Activated CD8-positive, alpha-beta memory T cell treated with anti-CD3 and anti-CD28 coated beads for 48 hours (primary cell): ENCODE results near the gene ZNF609.
"Not testable (repeated sequence)": the region's sequence is repeated elsewhere in the genome, so short reads cannot be mapped to it uniquely, and the experiment has no call there.

Source experiments
- DNase-seq, 3 experiments: peaks; one replicate each; pipeline ENCODE4 v3.0.0-alpha.2; 2020; ENCODE audit warnings: low read depth in 2 of 3, low spot score in 2 of 3

ZNF609 gene

GRCh38 chr15:64643685-64644084 lies 183.3 kb downstream of the ZNF609 start:
- no peak for DNase-seq

DNA sequence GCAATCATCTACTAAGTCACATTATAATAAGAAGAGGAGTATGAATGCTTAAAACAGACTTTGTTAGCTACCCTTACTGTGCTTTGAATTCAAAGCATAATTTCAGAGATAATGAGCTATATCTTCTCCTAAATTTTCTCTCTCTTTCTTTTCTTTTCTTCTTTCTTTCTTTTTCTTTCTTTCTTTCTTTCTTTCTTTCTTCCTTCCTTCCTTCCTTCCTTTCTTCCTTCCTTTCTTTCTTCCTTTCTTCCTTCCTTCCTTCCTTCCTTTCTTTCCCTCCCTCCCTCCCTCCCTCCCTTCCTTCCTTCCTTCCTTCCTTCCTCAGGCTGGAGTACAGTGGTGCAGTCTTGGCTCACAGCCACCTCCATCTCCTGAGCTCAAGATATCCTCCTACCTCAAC lies 184.4 kb downstream of the ZNF609 start:
- DNase-seq = not testable (repeated sequence)

DNA sequence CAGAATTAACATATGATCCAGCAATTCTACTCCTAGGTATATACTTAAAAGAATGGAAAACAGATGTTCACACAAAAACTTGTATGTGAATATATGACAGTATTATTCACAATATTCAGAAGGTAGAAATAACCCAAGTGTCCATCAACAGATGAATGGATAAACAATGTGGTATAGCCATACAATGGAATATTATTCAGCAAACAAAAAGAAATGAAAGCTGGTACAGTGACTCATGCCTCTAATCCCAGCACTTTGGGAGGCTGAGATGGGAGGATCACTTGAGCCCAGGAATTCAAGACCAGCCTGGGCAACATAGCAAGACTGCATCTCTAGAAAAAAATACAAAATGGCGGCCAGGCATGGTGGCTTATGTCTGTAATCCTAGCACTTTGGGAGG lies 185.6 kb downstream of the ZNF609 start:
- no peak for DNase-seq

GRCh38 chr15:64647367-64647766 lies 187.0 kb downstream of the ZNF609 start:
- no peak for DNase-seq

GRCh38 chr15:64650552-64650951 lies 190.2 kb downstream of the ZNF609 start:
- DNase-seq = no peak

DNA sequence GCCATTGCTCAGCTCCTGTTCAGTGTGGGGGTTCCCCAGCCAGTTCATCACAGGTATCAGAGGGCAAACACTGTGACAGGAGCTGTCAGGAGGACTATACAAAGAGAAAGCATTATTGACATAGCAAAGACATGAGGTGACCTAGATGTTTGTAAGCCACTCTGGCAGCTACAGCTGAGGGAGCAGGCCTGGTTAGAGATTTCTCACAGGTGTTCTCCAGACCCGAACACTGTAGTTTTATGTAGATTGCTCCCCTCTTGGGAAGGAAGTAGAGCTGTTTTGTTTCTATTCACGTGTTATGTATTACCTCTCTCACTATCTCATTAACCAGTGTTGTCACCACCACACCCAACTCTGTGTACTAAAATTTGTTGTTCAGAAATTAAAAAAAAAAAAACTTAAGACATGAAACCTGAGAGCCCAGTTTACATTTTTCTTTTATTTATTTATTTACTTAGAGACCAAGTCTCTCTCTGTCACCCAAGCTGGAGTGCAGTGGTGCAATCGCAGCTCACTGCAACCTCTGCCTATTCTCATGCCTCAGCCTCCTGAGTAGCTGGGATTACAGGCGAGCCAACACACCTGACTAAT lies 191.3 kb downstream of the ZNF609 start:
- DNase-seq = no peak

DNA sequence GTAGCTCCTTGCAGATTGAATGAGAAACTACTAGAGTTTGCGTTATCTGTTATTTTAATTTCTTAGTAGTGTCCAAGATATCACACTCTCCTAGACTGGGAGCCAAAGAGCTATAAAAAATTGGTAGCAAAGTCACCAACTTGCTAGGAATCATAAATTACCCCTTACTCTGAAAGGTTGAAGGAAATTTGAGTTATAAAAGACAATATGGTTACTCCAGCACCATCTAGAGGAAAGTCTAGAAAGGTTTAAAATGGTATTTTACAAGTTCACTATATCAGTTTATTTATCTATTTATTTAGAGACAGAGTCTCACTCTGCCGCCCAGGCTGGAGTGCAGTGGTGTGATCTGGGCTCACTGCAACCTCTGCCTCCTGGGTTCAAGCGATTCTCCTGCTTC lies 193.4 kb downstream of the ZNF609 start:
- no peak for DNase-seq

GRCh38 chr15:64656508-64656907 lies 196.1 kb downstream of the ZNF609 start:
- no peak for DNase-seq

- no peak for DNase-seq
Observed at GRCh38 chr15:64665179-64665578, 204.8 kb downstream of the ZNF609 start.

GRCh38 chr15:64667736-64668161 lies 207.4 kb downstream of the ZNF609 start:
- DNase-seq = no peak

DNA sequence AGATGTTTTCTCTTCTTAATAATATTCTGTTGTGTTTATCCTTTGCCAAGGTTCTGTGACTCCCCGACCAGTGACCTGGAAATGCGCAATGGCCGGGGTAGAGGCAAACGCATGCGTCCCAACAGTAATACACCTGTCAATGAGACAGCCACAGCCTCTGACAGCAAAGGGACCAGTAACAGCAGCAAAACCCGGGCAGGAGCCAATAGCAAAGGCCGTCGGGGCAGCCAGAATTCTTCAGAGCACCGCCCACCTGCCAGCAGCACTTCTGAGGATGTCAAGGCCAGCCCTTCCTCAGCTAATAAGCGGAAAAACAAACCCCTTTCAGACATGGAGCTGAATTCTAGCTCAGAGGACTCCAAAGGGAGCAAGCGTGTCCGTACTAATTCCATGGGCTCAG lies 213.5 kb downstream of the ZNF609 start:
- DNase-seq = no peak

DNA sequence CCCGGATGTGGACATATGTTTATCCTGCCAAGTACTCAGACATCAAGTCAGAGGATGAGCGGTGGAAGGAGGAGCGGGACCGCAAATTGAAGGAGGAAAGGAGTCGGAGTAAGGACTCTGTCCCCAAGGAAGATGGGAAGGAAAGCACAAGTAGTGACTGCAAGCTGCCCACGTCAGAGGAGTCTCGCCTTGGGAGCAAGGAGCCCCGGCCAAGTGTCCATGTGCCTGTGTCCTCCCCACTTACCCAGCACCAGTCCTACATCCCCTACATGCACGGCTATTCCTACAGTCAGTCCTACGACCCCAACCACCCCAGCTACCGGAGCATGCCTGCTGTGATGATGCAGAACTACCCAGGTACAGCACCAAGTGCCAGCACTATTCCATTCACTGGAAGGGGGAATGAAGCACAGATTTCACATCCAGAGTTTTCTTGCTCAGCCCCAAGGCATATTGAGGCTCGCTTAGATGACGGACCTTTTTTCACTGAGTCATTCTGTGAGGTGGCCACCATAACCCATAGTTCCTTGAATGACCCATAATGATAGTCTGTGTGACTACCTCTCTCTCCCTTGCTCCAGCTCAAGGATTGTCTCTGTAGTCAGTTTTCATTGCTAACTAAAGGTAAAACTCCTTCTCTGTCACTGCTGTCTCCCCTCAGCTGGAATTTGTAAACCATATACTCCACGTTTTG lies 217.9 kb downstream of the ZNF609 start:
- DNase-seq = no peak

- no peak for DNase-seq
Observed at GRCh38 chr15:64680097-64680496, 219.7 kb downstream of the ZNF609 start.

- DNase-seq = no peak
Observed at GRCh38 chr15:64681424-64682024, 221.1 kb downstream of the ZNF609 start.

DNA sequence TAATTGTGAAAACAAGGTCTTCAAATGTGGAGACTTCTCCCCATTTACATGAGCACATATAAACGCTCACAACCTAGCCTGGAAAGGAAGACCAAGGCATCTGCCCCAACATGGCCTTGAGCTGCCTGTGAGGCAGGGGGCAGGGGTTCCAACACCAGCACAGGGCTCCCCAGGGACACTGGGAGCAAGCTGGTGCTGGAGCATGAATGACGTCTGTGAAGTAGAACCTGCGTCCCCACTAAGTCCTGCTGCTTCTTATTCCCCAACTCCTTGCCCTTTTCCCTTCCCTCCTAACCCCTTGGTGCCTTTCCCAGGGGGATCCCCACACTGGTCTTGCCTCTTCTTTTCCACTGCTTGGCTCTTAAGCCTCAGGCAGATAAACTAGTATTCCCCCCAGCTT lies 221.9 kb downstream of the ZNF609 start:
- DNase-seq = no peak

- no peak for DNase-seq
Observed at GRCh38 chr15:64683378-64683777, 223.0 kb downstream of the ZNF609 start.

DNA sequence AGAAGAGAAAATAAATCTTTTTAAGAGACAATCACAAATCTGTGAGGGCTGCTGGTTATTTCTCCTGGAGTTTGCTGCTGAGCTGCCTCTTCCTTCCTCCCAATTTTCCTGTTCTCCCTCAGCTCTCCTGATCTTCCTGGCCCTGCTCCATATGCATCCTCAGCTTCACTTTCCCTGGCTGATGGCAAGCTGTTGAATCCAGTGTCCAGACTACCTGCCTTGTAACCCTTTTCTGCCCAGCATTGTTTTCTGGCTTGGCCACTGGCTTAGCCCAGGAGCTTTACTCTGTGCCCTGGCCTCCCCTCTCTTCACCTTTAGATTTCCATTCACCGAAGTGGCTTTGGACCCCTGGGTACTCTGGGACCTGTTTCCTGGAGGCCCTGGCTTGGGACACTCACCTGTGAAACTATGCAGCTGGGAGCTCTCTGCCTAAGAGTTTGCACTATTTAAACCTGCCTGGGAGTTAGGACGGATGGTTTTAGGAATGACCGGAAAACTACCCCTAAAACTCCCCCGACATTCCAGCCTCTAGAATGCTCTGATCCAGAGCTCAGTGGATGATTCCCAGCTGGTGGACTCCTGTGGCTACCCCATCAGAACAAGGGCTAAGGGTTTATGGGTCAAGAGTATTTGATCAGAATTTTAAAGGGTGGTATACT lies 225.0 kb downstream of the ZNF609 start:
- DNase-seq = no peak

DNA sequence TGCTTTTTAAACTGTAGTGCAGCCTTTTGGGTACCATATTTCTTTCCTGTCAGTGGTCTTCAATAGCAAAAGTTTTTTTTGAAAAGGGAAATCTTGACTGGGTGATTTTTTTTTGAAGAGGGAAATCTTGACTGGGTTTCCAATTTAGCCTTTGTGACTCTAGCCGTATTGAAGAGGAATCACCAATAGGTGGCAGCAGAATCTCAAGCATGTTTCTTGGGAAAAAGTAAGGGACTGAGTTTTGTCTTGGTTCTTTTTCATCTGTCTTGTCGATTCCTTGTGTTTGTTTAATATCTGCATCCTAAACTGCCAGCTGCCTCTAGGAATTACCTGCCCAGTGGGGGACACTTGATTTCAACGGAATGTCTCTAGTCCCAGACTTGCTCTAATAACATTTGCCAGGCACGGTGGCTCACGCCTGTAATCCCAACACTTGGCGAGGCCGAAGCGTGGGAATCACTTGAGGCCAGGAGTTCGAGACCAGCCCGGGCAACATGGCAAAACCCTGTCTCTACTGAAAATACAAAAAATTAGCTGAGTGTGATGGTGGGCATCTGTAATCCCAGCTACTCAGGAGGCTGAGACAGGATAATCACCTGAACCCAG lies 225.9 kb downstream of the ZNF609 start:
- no peak for DNase-seq

DNA sequence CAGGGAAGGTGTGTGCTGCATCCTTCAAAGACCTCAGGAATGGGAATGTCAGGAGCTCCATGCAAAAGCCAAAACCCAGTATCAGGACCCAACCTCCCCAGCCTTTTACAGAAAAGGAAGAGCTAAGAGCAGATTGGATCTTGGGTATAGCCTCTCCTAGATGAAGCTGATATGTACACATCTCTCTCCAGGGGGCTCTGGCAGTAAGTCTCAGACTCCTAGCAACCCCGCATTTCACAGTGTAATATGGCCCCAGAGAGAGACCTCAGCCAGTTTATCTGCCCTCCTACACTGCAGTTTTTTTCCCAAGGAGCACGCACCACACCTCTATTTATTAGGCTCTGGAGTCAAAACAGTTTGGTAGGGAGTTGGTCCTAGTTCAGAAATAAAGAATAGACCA lies 226.8 kb downstream of the ZNF609 start:
- DNase-seq = no peak

- DNase-seq = no peak
Observed at GRCh38 chr15:64687688-64688087, 227.3 kb downstream of the ZNF609 start.

- DNase-seq = no peak
Observed at GRCh38 chr15:64688770-64689169, 228.4 kb downstream of the ZNF609 start.

- DNase-seq = no peak
Observed at GRCh38 chr15:64690008-64690407, 229.6 kb downstream of the ZNF609 start.
